WTC11 (cell line): Measurements from ENCODE around the gene SERAC1. TPM values are rescaled to one million over a fixed set of nuclear protein-coding genes. Genes with fewer than 3 reads are reported as not detected.

Experiments used
- ATAC-seq: fragments of 200-7000 bp; cut with Tn5 transposase; 2 replicates; pipeline ENCODE4 v1.10.0; 2021; ENCODE audit warnings: mild to moderate bottlenecking, moderate library complexity
- CTCF ChIA-PET: fragments of 300-600 bp; sonication (Branson Sonifier 250); formaldehyde crosslinking; loops from one replicate; lab custom pipeline; 2021; ENCODE audit warnings: antibody characterized with exemption; lab: Charles Lee
- POLR2A ChIA-PET: fragments of 350-600 bp; sonication (Branson Sonifier 250); formaldehyde crosslinking; loops from one replicate; lab custom pipeline; 2021; ENCODE audit warnings: antibody characterized with exemption; lab: Charles Lee
- DNase-seq: peaks from one replicate; pipeline ENCODE4 v3.0.0; 2021; ENCODE audit warnings: low spot score
- H3K27ac Mint-ChIP-seq: 2 replicates; pipeline ENCODE4 v1.8.0; 2021; ENCODE audit warnings: mixed read lengths
- H3K27me3 Mint-ChIP-seq: 2 replicates; pipeline ENCODE4 v1.8.0; 2021; ENCODE audit warnings: low read depth, mild to moderate bottlenecking, moderate library complexity, mixed read lengths
- H3K36me3 Mint-ChIP-seq: 2 replicates; pipeline ENCODE4 v1.8.0; 2021; ENCODE audit warnings: mixed read lengths
- H3K4me1 Mint-ChIP-seq: 2 replicates; pipeline ENCODE4 v1.8.0; 2022; ENCODE audit warnings: mixed read lengths
- H3K4me3 Mint-ChIP-seq: 2 replicates; pipeline ENCODE4 v1.8.0; 2021; ENCODE audit warnings: mild to moderate bottlenecking, moderate library complexity, mixed read lengths
- H3K9me3 Mint-ChIP-seq: 2 replicates; pipeline ENCODE4 v1.8.0; 2021; ENCODE audit warnings: mixed read lengths
- ARID4B ChIP-seq: sonication (generic); formaldehyde crosslinking; IDR thresholded peaks from 2 replicates; pipeline ENCODE4 v1.8.0; 2023; ENCODE audit warnings: missing genetic modification reagents, mild to moderate bottlenecking, borderline replicate concordance
- E2F1 ChIP-seq: sonication (generic); formaldehyde crosslinking; IDR thresholded peaks from 2 replicates; pipeline ENCODE4 v1.8.0; 2022; ENCODE audit warnings: mild to moderate bottlenecking, missing genetic modification reagents
- EMX1 ChIP-seq: fragments of 250-450 bp; sonication (Bioruptor Pico); IDR thresholded peaks from 2 replicates; pipeline ENCODE4 v1.8.0; 2021; ENCODE audit warnings: mild to moderate bottlenecking
- FOXP1 ChIP-seq: sonication (generic); formaldehyde crosslinking; IDR thresholded peaks from 2 replicates; pipeline ENCODE4 v1.8.0; 2022; ENCODE audit warnings: missing genetic modification reagents, mild to moderate bottlenecking, moderate library complexity, borderline replicate concordance
- GABPB1 ChIP-seq: sonication (generic); formaldehyde crosslinking; IDR thresholded peaks from 2 replicates; pipeline ENCODE4 v1.8.1; 2023; ENCODE audit warnings: mild to moderate bottlenecking, missing genetic modification reagents
- MXD4 ChIP-seq: fragments of 250-450 bp; sonication (Bioruptor Pico); IDR thresholded peaks from 2 replicates; pipeline ENCODE4 v1.8.0; 2021; ENCODE audit warnings: mild to moderate bottlenecking, moderate library complexity, borderline replicate concordance
- NFATC4 ChIP-seq: fragments of 250-450 bp; sonication (Bioruptor Pico); IDR thresholded peaks from 2 replicates; pipeline ENCODE4 v1.9.0; 2021; ENCODE audit warnings: mild to moderate bottlenecking
- NR1H2 ChIP-seq: sonication (generic); formaldehyde crosslinking; IDR thresholded peaks from 2 replicates; pipeline ENCODE4 v1.9.0; 2021; ENCODE audit warnings: mild to moderate bottlenecking, moderate library complexity, missing genetic modification reagents
- NR2C2 ChIP-seq: sonication (generic); formaldehyde crosslinking; IDR thresholded peaks from 2 replicates; pipeline ENCODE4 v1.8.0; 2022; ENCODE audit warnings: mild to moderate bottlenecking, missing genetic modification reagents
- RELA ChIP-seq: sonication (generic); formaldehyde crosslinking; IDR thresholded peaks from 2 replicates; pipeline ENCODE4 v1.8.1; 2022; ENCODE audit warnings: missing genetic modification reagents, mild to moderate bottlenecking, borderline replicate concordance
- SMAD3 ChIP-seq: sonication (generic); formaldehyde crosslinking; IDR thresholded peaks from 2 replicates; pipeline ENCODE4 v1.8.0; 2022; ENCODE audit warnings: missing genetic modification reagents, mild to moderate bottlenecking, borderline replicate concordance
- TCF7 ChIP-seq: sonication (generic); formaldehyde crosslinking; IDR thresholded peaks from 2 replicates; pipeline ENCODE4 v1.8.0; 2022; ENCODE audit warnings: mild to moderate bottlenecking, low read depth, missing genetic modification reagents, moderate library complexity
- ZNF263 ChIP-seq: sonication (generic); formaldehyde crosslinking; IDR thresholded peaks from 2 replicates; pipeline ENCODE4 v1.8.1; 2022; ENCODE audit warnings: low read depth, mild to moderate bottlenecking, moderate library complexity, missing genetic modification reagents
- ZNF281 ChIP-seq: sonication (generic); formaldehyde crosslinking; IDR thresholded peaks from 2 replicates; pipeline ENCODE4 v1.8.0; 2023; ENCODE audit warnings: mild to moderate bottlenecking, missing genetic modification reagents
- ZNF416 ChIP-seq: fragments of 250-450 bp; sonication (Bioruptor Pico); IDR thresholded peaks from 2 replicates; pipeline ENCODE4 v1.9.0; 2021; ENCODE audit warnings: mild to moderate bottlenecking, inconsistent platforms
- total RNA-seq: library from RNA; stranded (reverse); gene quantifications from 3 replicates; pipeline ENCODE4 v1.2.3, GENCODE V29; 2021
- TF ChIP-seq, protein P1 (sequence below): sonication (generic); formaldehyde crosslinking; IDR thresholded peaks from 2 replicates; pipeline ENCODE4 v1.8.0; 2023; ENCODE audit warnings: missing genetic modification reagents
- TF ChIP-seq, protein P2 (sequence below): sonication (generic); formaldehyde crosslinking; conservative IDR thresholded peaks from 2 replicates; pipeline ENCODE4 v1.8.1; 2022; ENCODE audit warnings: mild to moderate bottlenecking, missing genetic modification reagents
- TF ChIP-seq, protein P3 (sequence below): sonication (generic); formaldehyde crosslinking; conservative IDR thresholded peaks from 2 replicates; pipeline ENCODE4 v1.8.1; 2023; ENCODE audit warnings: mild to moderate bottlenecking, low read depth, missing genetic modification reagents, moderate library complexity
- TF ChIP-seq, protein P4 (sequence below): sonication (generic); formaldehyde crosslinking; IDR thresholded peaks from 2 replicates; pipeline ENCODE4 v1.8.1; 2023; ENCODE audit warnings: mild to moderate bottlenecking, missing genetic modification reagents

The SERAC1 gene
- total RNA-seq, 1 experiment from 2014 or later = 14.1 TPM

GRCh38 chr6:158103228-158103627 is 64.8 kb downstream of the SERAC1 start:
- Mint-ChIP-seq H3K27me3 (no peaks in the 10 kb centered on the region; the same call in 1 of the 2 replicates), H3K9me3 (peaks cover 5% of the 10 kb centered on the region), H3K27ac (no peak overlapping the region), H3K4me1 (no peaks in the 10 kb centered on the region), H3K4me3 (no peak overlapping the region), H3K36me3 (no peaks in the 10 kb centered on the region)
- POLR2A ChIA-PET = no interaction called here
- CTCF ChIA-PET = no interaction called here
- TF ChIP-seq FOXP1 (no peak), RELA (CRISPR knock-in tag) (no peak), MXD4 (CRISPR knock-in tag) (no peak), SMAD3 (CRISPR knock-in tag) (no peak), GABPB1 (CRISPR knock-in tag) (no peak), ZNF281 (CRISPR knock-in tag) (no peak), ZNF263 (CRISPR knock-in tag) (no peak), NR1H2 (CRISPR knock-in tag) (no peak), ZNF416 (CRISPR knock-in tag) (no peak), ARID4B (CRISPR knock-in tag) (no peak), E2F1 (CRISPR knock-in tag) (no peak), NR2C2 (CRISPR knock-in tag) (no peak), TCF7 (CRISPR knock-in tag) (no peak)
- TF ChIP-seq, protein P1, sequence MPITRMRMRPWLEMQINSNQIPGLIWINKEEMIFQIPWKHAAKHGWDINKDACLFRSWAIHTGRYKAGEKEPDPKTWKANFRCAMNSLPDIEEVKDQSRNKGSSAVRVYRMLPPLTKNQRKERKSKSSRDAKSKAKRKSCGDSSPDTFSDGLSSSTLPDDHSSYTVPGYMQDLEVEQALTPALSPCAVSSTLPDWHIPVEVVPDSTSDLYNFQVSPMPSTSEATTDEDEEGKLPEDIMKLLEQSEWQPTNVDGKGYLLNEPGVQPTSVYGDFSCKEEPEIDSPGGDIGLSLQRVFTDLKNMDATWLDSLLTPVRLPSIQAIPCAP (CRISPR knock-in tag) = no peak
- TF ChIP-seq, protein P2, sequence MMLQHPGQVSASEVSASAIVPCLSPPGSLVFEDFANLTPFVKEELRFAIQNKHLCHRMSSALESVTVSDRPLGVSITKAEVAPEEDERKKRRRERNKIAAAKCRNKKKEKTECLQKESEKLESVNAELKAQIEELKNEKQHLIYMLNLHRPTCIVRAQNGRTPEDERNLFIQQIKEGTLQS (CRISPR knock-in tag) = no peak
- no peak for ATAC-seq
- DNase-seq = no peak

DNA sequence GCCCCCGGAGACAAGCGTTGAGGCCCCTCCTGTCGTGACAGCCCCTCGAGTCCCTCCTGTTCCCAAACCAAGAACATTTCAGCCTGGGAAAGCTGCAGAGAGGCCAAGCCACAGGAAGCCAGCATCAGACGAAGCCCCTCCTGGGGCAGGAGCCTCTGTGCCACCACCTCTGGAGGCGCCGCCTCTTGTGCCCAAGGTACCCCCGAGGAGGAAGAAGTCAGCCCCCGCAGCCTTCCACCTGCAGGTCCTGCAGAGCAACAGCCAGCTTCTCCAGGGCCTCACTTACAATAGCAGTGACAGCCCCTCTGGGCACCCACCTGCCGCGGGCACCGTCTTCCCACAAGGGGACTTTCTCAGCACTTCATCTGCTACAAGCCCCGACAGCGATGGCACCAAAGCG is 72.4 kb downstream of the SERAC1 start:
- DNase-seq (no peak), ATAC-seq (no peak)
- H3K9me3 Mint-ChIP-seq = peaks cover under 1% of the 10 kb centered on the region
- POLR2A ChIA-PET = no interaction called here
- TF ChIP-seq EMX1 (no peak), RELA (CRISPR knock-in tag) (no peak), NFATC4 (CRISPR knock-in tag) (no peak)
- TF ChIP-seq, protein P3, sequence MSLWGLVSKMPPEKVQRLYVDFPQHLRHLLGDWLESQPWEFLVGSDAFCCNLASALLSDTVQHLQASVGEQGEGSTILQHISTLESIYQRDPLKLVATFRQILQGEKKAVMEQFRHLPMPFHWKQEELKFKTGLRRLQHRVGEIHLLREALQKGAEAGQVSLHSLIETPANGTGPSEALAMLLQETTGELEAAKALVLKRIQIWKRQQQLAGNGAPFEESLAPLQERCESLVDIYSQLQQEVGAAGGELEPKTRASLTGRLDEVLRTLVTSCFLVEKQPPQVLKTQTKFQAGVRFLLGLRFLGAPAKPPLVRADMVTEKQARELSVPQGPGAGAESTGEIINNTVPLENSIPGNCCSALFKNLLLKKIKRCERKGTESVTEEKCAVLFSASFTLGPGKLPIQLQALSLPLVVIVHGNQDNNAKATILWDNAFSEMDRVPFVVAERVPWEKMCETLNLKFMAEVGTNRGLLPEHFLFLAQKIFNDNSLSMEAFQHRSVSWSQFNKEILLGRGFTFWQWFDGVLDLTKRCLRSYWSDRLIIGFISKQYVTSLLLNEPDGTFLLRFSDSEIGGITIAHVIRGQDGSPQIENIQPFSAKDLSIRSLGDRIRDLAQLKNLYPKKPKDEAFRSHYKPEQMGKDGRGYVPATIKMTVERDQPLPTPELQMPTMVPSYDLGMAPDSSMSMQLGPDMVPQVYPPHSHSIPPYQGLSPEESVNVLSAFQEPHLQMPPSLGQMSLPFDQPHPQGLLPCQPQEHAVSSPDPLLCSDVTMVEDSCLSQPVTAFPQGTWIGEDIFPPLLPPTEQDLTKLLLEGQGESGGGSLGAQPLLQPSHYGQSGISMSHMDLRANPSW = no peak
- TF ChIP-seq, protein P4, sequence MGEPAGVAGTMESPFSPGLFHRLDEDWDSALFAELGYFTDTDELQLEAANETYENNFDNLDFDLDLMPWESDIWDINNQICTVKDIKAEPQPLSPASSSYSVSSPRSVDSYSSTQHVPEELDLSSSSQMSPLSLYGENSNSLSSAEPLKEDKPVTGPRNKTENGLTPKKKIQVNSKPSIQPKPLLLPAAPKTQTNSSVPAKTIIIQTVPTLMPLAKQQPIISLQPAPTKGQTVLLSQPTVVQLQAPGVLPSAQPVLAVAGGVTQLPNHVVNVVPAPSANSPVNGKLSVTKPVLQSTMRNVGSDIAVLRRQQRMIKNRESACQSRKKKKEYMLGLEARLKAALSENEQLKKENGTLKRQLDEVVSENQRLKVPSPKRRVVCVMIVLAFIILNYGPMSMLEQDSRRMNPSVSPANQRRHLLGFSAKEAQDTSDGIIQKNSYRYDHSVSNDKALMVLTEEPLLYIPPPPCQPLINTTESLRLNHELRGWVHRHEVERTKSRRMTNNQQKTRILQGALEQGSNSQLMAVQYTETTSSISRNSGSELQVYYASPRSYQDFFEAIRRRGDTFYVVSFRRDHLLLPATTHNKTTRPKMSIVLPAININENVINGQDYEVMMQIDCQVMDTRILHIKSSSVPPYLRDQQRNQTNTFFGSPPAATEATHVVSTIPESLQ (CRISPR knock-in tag) = no peak
- H3K36me3 Mint-ChIP-seq = peaks cover 9% of the 10 kb centered on the region; the same call in 1 of the 2 replicates
- CTCF ChIA-PET = no interaction called here
- no peak overlapping the region for H3K27ac Mint-ChIP-seq
- H3K27me3 Mint-ChIP-seq = no peaks in the 10 kb centered on the region
- H3K4me1 Mint-ChIP-seq = no peaks in the 10 kb centered on the region
- no peak overlapping the region for H3K4me3 Mint-ChIP-seq
